Pancreas (tissue), 10 donors: Measurements from ENCODE around the gene WAC. TPM values are rescaled to one million over a fixed set of nuclear protein-coding genes. Genes with fewer than 3 reads are reported as not detected.
"Not testable (repeated sequence)": the region's sequence is repeated elsewhere in the genome, so short reads cannot be mapped to it uniquely, and the experiment has no call there.

Experiments used
- ATAC-seq, 4 donors: fragments of 200-7000 bp; cut with Tn5 transposase; one replicate each; pipeline versions ENCODE4 v1.8.0 to v1.9.1; 2020; ENCODE audit warnings: mild to moderate bottlenecking in 4 of 4, moderate library complexity in 4 of 4
- DNase-seq, 6 donors: peaks; one replicate each; pipeline ENCODE4 v3.0.0-alpha.2; 2020
- FAIRE-seq: peaks from 2 replicates; lab custom pipeline; 2012; peaks lifted over from hg19 to GRCh38; lab: Jason Lieb, UNC
- H3K27ac ChIP-seq, 4 donors: fragments of 200-600 bp; sonication (generic); 1 replicate in 3 of 4; 2 replicates in 1 of 4; pipeline versions ENCODE4 v1.5.0 to v1.8.0; 2020
- H3K27me3 ChIP-seq, 4 donors: fragments of 200-600 bp; one replicate each; pipeline ENCODE4 v1.8.0; 2021
- H3K36me3 ChIP-seq, 3 donors: fragments of 200-600 bp; sonication (generic) in 1 of 3; one replicate each; pipeline versions ENCODE4 v1.5.0 to v1.8.0; 2020 to 2021
- H3K4me1 ChIP-seq, 3 donors: fragments of 200-600 bp; one replicate each; pipeline ENCODE4 v1.8.0; 2021
- H3K4me3 ChIP-seq, 4 donors: fragments of 200-600 bp; sonication (generic) in 2 of 4; one replicate each; pipeline versions ENCODE4 v1.5.0 to v1.8.0; 2020 to 2021
- H3K9me3 ChIP-seq, 4 donors: fragments of 200-600 bp; one replicate each; pipeline ENCODE4 v1.8.0; 2021
- CTCF ChIP-seq, 4 donors: fragments of 200-600 bp; sonication (generic) in 3 of 4; IDR thresholded peaks; one replicate each; pipeline versions ENCODE4 v1.5.0 to v1.8.0; 2021; ENCODE audit warnings: antibody characterized with exemption in 4 of 4
- WGBS, 2 donors: extraction: QIAGEN DNeasy Blood & Tissue Kit; methylation state at CpG; one replicate each; pipeline ENCODE4 v1.1.7; 2013; 5-methylcytosine and 5-hydroxymethylcytosine counted together
- intact Hi-C, 3 donors: fragments of 100-400 bp; cut with DNase I; formaldehyde crosslinking; loops; one replicate each; pipeline versions ENCODE4 v1.11.1 to v1.14.2; 2022
- polyA plus RNA-seq, 2 donors: library from polyadenylated mRNA; stranded (reverse); fragments of 200-250 nt; gene quantifications; one replicate each; pipeline ENCODE4 v1.2.3, GENCODE V29; 2013
- total RNA-seq, 6 donors: library from RNA; stranded (reverse); fragmentation: NEBNext Ultra II Directional in 4 of 6; extraction: Animal tissue kit (Norgen Biotek cat#: 25700) in 4 of 6; gene quantifications; one replicate each; pipeline versions ENCODE4 v1.2.1 to v1.2.4, GENCODE V29; 2021 to 2023
- donor health status: healthy with polysubstance abuse.
- donor health status: DM: no; HTN: no; CAD: no; lungs with moderate emphysema.
- donor health status: DM: no; HTN: no; CAD: no.
- donor health status: control.
- donor health status: control.
- donor health status: Bipolar disorder and iron deficiency.
- donor health status: DM: yes; HTN: yes; CAD: no.
- donor health status: DM: no; HTN: no; CAD: no.
- donor health status: DM: no; HTN: no; CAD: no.
- donor health status: DM: yes; HTN: yes; CAD: no.

The WAC gene
- total RNA-seq (10 to 100 TPM; 41.6 to 70.5 (median 45.9) TPM), polyA plus RNA-seq (10 to 100 TPM; 17.4 to 34.3 TPM)

DNA sequence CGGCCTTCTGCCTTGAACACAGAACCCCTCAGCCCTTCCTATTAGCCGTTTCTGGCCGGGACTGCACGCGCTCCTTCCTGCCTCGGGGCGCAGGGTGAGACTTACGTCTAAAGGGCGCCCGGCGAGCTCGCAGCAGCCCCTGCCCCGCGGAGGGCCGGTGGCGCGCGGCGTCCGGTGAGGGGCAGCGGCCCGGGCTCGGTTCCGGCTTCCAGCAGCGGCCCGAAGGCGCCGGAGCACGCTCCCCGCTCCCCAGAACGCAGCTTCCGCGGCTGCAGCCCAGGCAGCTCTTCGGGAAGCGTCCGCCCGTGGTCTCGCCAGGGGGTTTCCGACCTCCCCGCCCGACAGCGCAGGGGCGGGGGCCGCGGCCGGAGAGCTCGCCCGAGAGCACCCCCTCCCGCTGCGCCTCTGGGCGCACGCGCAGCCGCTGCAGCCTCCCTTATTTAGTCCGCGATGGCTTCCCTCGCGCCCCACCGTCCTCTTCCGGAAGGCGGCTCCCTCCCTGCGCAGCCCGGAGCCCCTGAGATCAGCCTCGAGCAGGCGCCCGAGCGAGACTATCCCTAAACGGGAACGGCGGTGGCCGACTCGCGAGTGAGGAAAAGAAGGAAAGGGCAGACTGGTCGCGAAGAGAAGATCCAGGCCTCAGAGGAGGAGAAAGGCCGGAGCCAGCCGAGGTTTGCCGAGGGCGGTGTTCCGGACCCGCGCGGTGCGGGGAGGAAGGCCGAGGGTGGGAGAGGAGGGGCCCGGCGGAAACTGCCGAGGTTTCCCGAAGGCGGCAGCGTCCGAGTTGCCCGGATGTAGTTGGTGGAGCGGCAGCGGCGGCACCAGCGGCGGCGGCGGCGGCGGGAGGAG lies at the start of gene WAC:
Gene WAC, plus strand, starts transcription at position 782 of the 849 bp plus-strand sequence. CDS start 462 bp downstream, outside the sequence.
- TF ChIP-seq CTCF (IDR thresholded peaks at IDR 0.05) = no peak
- no peak for FAIRE-seq

GRCh38 chr10:28489206-28489605 lies 43.7 kb upstream of the WAC start:
- DNase-seq (no peak), FAIRE-seq (no peak), ATAC-seq (no peak)
- intact Hi-C loops = no loop called here
- H3K36me3 ChIP-seq = no peaks in the 10 kb centered on the region
- H3K4me3 ChIP-seq = no peak overlapping the region
- no peaks in the 10 kb centered on the region for H3K4me1 ChIP-seq
- no peaks in the 10 kb centered on the region for H3K9me3 ChIP-seq
- H3K27ac ChIP-seq = no peak overlapping the region
- TF ChIP-seq CTCF (IDR thresholded peaks at IDR 0.05) = no peak
- no peaks in the 10 kb centered on the region for H3K27me3 ChIP-seq
- WGBS, 2 donors = 88 to 89% methylated on average over 6 of the region's 6 CpGs

More for the DNA sequence above, at the start of gene WAC:
- Histone ChIP-seq H3K4me3 (peak within 1 kb of the TSS; percentile 59 to 96 (median 82)), H3K4me1 (peaks cover 7 to 30% (median 13%) of the 10 kb centered on the region in 3 donors), H3K36me3 (peaks cover 0 to 17% (median 0%) of the 10 kb centered on the region in 3 donors), H3K9me3 (no peaks in the 10 kb centered on the region), H3K27me3 (no peaks in the 10 kb centered on the region), H3K27ac (peak within 1 kb of the TSS; percentile 95 to 99 (median 96))
- WGBS, 2 donors = 0 to 1% methylated on average over 94 to 102 of the region's 102 CpGs
- DNase-seq = peak; percentile 95 to 99 (median 96)
- intact Hi-C loops = loop anchor here in 1 of 3 donors (10.0 kb wide), 1 partner anchor 98 kb away; no protein-coding TSS in a partner anchor
- peak; percentile 92 to 97 (median 92) for ATAC-seq

DNA sequence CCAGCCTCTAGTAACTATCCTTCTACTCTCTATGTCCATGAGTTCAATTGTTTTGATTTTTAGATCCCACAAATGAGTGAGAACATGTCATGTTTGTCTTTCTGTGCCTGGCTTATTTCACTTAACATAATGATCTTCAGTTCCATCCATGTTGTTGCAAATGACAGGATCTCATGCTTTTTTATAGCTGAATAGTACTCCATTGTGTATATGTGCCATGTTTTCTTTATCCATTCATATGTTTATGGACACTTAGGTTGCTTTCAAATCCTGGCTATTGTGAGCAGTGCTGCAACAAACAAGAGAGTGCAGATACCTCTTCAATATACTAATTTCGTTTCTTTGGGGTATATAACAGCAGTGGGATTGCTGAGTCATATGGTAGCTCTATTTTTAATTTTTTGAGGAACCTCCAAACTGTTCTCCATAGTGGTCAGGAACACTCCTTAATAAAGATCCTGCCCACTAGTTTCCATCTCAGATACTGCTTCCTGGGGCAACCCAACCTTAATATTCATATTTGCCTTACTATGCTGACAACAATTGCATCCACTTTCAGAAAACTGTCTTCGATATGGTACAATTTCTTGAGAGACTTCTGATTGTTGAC lies 42.6 kb upstream of the WAC start:
- ATAC-seq, H3K4me1 ChIP-seq, H3K27ac ChIP-seq, H3K27me3 ChIP-seq, H3K4me3 ChIP-seq, DNase-seq, FAIRE-seq, H3K9me3 ChIP-seq, H3K36me3 ChIP-seq, intact Hi-C loops: not testable (repeated sequence)
- WGBS, 2 donors = 66 to 71% methylated on average over 2 of the region's 2 CpGs

- H3K4me3 ChIP-seq = no peak overlapping the region
- H3K9me3 ChIP-seq = no peaks in the 10 kb centered on the region
- no peaks in the 10 kb centered on the region for H3K27me3 ChIP-seq
- TF ChIP-seq CTCF (IDR thresholded peaks at IDR 0.05) = no peak
- DNase-seq = no peak
- ATAC-seq = peak in 2 of 4 donors; percentile 47 to 57
- peaks cover 0 to 5% (median 0%) of the 10 kb centered on the region in 3 donors for H3K4me1 ChIP-seq
- WGBS, 2 donors = 79 to 87% methylated on average over 12 of the region's 12 CpGs
- no peaks in the 10 kb centered on the region for H3K36me3 ChIP-seq
- no peak for FAIRE-seq
- intact Hi-C loops = no loop called here
- H3K27ac ChIP-seq = no peak overlapping the region
Measured at GRCh38 chr10:28492116-28492920, 40.6 kb upstream of the WAC start.

GRCh38 chr10:28494420-28494819 lies 38.5 kb upstream of the WAC start:
- H3K36me3 ChIP-seq = no peaks in the 10 kb centered on the region
- H3K27me3 ChIP-seq = no peaks in the 10 kb centered on the region
- no peak for FAIRE-seq
- H3K4me1 ChIP-seq = peaks cover 0 to 5% (median 0%) of the 10 kb centered on the region in 3 donors
- TF ChIP-seq CTCF (IDR thresholded peaks at IDR 0.05) = no peak
- intact Hi-C loops = no loop called here
- 79 to 91% methylated on average over 2 of the region's 2 CpGs for WGBS, 2 donors
- H3K9me3 ChIP-seq = no peaks in the 10 kb centered on the region
- H3K4me3 ChIP-seq = no peak overlapping the region
- no peak for ATAC-seq
- H3K27ac ChIP-seq = no peak overlapping the region
- no peak for DNase-seq
